GM12878 (cell line): ENCODE results near the gene CFAP97. TPM values are rescaled to one million over a fixed set of nuclear protein-coding genes. Genes with fewer than 3 reads are reported as not detected.

Experiments used
- ATAC-seq: fragments of 200-7000 bp; cut with Tn5 transposase; 3 replicates; pipeline ENCODE4 v1.9.1; 2020; ENCODE audit warnings: mild to moderate bottlenecking, moderate library complexity
- BruUV-seq: library from RNA; stranded (reverse); fragments of 400-500 nt; replicated peaks from 2 replicates; lab custom pipeline; 2021; lab: Mats Ljungman, UMichigan
- CTCF ChIA-PET: fragments of 300-600 bp; sonication (Branson Sonifier 250); formaldehyde crosslinking; extraction: SDS; loops from one replicate; lab custom pipeline; 2021; ENCODE audit warnings: inconsistent platforms; lab: Yijun Ruan, JAX
- POLR2A ChIA-PET: fragments of 350-600 bp; formaldehyde crosslinking; extraction: SDS; loops from one replicate; lab custom pipeline; 2021; ENCODE audit warnings: inconsistent platforms; lab: Charles Lee
- RAD21 ChIA-PET: fragments of 300-600 bp; sonication (Branson Sonifier 250); formaldehyde crosslinking; loops from one replicate; lab custom pipeline; 2023; ENCODE audit warnings: antibody characterized with exemption; ENCODE audit not compliant: unreplicated experiment; lab: Charles Lee
- SMC1A ChIA-PET: fragments of 300-600 bp; sonication (Branson Sonifier 250); formaldehyde crosslinking; loops from one replicate; lab custom pipeline; 2023; ENCODE audit not compliant: unreplicated experiment, uncharacterized antibody; lab: Charles Lee
- DNase-seq: peaks from one replicate; pipeline ENCODE4 v3.0.0-alpha.2; 2011; ENCODE audit warnings: low read depth, low spot score
- FAIRE-seq: peaks from 3 replicates; lab custom pipeline; 2011; peaks lifted over from hg19 to GRCh38; lab: Jason Lieb, UNC
- H2AFZ ChIP-seq: 2 replicates; pipeline ENCODE4 v1.6.0; 2011; ENCODE audit warnings: low read depth, low read length, control low read depth; ENCODE audit not compliant: control insufficient read depth
- H3K27ac ChIP-seq: 2 replicates; pipeline ENCODE4 v1.5.1; 2011; ENCODE audit warnings: control low read depth; ENCODE audit not compliant: control insufficient read depth, insufficient read depth
- H3K27me3 ChIP-seq, 2 experiments: replicated peaks in 1 of 2; 2 replicates each; pipeline versions ENCODE4 v1.6.0 to v1.6.1; 2011; ENCODE audit warnings: low read length in 1 of 2; ENCODE audit not compliant: control insufficient read depth in 2 of 2, insufficient read depth in 2 of 2
- H3K36me3 ChIP-seq, 2 experiments: 2 replicates each; pipeline ENCODE4 v1.5.1; 2011; ENCODE audit warnings: low read length in 1 of 2; ENCODE audit not compliant: control insufficient read depth in 2 of 2, insufficient read depth in 2 of 2
- H3K4me1 ChIP-seq: 2 replicates; pipeline ENCODE4 v1.6.1; 2011; ENCODE audit warnings: mild to moderate bottlenecking, low read length, moderate library complexity, mixed read lengths; ENCODE audit not compliant: control insufficient read depth, insufficient read depth
- H3K4me2 ChIP-seq: 2 replicates; pipeline ENCODE4 v1.6.0; 2011; ENCODE audit warnings: control low read depth; ENCODE audit not compliant: control insufficient read depth, insufficient read depth
- H3K4me3 ChIP-seq: fragments of 200-600 bp; sonication (generic); 2 replicates; pipeline ENCODE4 v1.5.1; 2016
- H3K79me2 ChIP-seq: 2 replicates; pipeline ENCODE4 v1.6.0; 2011; ENCODE audit warnings: low read length; ENCODE audit not compliant: control insufficient read depth, insufficient read depth
- H3K9ac ChIP-seq: 2 replicates; pipeline ENCODE4 v1.8.0; 2011; ENCODE audit warnings: low read length, control low read depth, mixed read lengths; ENCODE audit not compliant: control insufficient read depth, insufficient read depth
- H3K9me3 ChIP-seq: replicated peaks from 3 replicates; pipeline ENCODE4 v1.5.1; 2011; ENCODE audit warnings: mild to moderate bottlenecking, low read length; ENCODE audit not compliant: control insufficient read depth, insufficient read depth
- H4K20me1 ChIP-seq: 2 replicates; pipeline ENCODE4 v1.6.0; 2011; ENCODE audit not compliant: control insufficient read depth, insufficient read depth
- ASH2L ChIP-seq: fragments of 300-600, 200-600 bp; sonication (generic); IDR thresholded peaks from 2 replicates; pipeline ENCODE4 v1.6.1; 2017; ENCODE audit warnings: low read depth, mild to moderate bottlenecking, borderline replicate concordance
- ATF2 ChIP-seq: IDR thresholded peaks from 2 replicates; pipeline ENCODE4 v1.6.1; 2012; ENCODE audit warnings: low read length, inconsistent platforms
- ATF3 ChIP-seq: IDR thresholded peaks from 2 replicates; pipeline ENCODE4 v1.6.1; 2011; ENCODE audit warnings: low read depth, mild to moderate bottlenecking, low read length, moderate library complexity, borderline replicate concordance; ENCODE audit errors: extremely low read depth
- ATF7 ChIP-seq: fragments of 450-650 bp; IDR thresholded peaks from 2 replicates; pipeline ENCODE4 v1.6.1; 2016; ENCODE audit warnings: low read depth, mild to moderate bottlenecking
- CEBPB ChIP-seq, 2 experiments: fragments of 150-350 bp in 1 of 2; IDR thresholded peaks; 2 replicates each; pipeline ENCODE4 v1.6.1; 2012 to 2014; ENCODE audit warnings: low read depth in 2 of 2, low read length in 2 of 2, borderline replicate concordance in 1 of 2, inconsistent platforms in 1 of 2
- CTCF ChIP-seq, 3 experiments: IDR thresholded peaks in 2 of 3; conservative IDR thresholded peaks in 1 of 3; 2 replicates each; pipeline ENCODE4 v1.5.1; 2011; ENCODE audit warnings: low read depth in 3 of 3, low read length in 3 of 3, mild to moderate bottlenecking in 3 of 3, control low read depth in 2 of 3, moderate library complexity in 2 of 3, inconsistent platforms in 1 of 3, mixed read lengths in 1 of 3; ENCODE audit not compliant: control insufficient read depth in 2 of 3, insufficient read depth in 1 of 3; ENCODE audit errors: extremely low read depth in 1 of 3
- GABPA ChIP-seq: IDR thresholded peaks from 2 replicates; pipeline ENCODE4 v1.6.1; 2014; ENCODE audit warnings: antibody characterized with exemption, low read depth, mild to moderate bottlenecking, inconsistent platforms
- HCFC1 ChIP-seq: fragments of 150-350 bp; IDR thresholded peaks from 2 replicates; pipeline ENCODE4 v1.6.1; 2014; ENCODE audit warnings: low read length
- KDM1A ChIP-seq: fragments of 200-600 bp; sonication (generic); IDR thresholded peaks from 2 replicates; pipeline ENCODE4 v1.6.1; 2016; ENCODE audit warnings: borderline replicate concordance
- MTA2 ChIP-seq: fragments of 450-650 bp; IDR thresholded peaks from 2 replicates; pipeline ENCODE4 v1.6.1; 2016; ENCODE audit warnings: low read depth, mild to moderate bottlenecking, moderate library complexity
- MXI1 ChIP-seq: fragments of 150-350 bp; IDR thresholded peaks from 2 replicates; pipeline ENCODE4 v1.6.1; 2011; ENCODE audit warnings: low read depth, mild to moderate bottlenecking, inconsistent platforms, low read length, improper control_type of control experiment
- NR2C1 ChIP-seq: fragments of 450-650 bp; IDR thresholded peaks from 2 replicates; pipeline ENCODE4 v1.6.1; 2017; ENCODE audit warnings: antibody characterized with exemption, mild to moderate bottlenecking, moderate library complexity
- POU2F2 ChIP-seq: IDR thresholded peaks from 3 replicates; pipeline ENCODE4 v1.6.1; 2011; ENCODE audit warnings: low read depth, mild to moderate bottlenecking, low read length, borderline replicate concordance
- TBL1XR1 ChIP-seq: IDR thresholded peaks from 2 replicates; pipeline ENCODE4 v1.6.1; 2012; ENCODE audit warnings: low read depth, low read length, improper control_type of control experiment
- TCF7 ChIP-seq: IDR thresholded peaks from 2 replicates; pipeline ENCODE4 v1.6.1; 2014; ENCODE audit warnings: antibody characterized with exemption, borderline replicate concordance
- WGBS: methylation state at CpG from one replicate; pipeline ENCODE4 v1.1.6; 2016; ENCODE audit warnings: low lambda C conversion rate; ENCODE audit not compliant: insufficient replicate concordance, insufficient coverage; ENCODE audit errors: missing lambda C conversion rate; 5-methylcytosine and 5-hydroxymethylcytosine counted together
- in situ Hi-C: fragments of 300-500 bp; cut with MboI; formaldehyde crosslinking; loops from 9 replicates; pipeline ENCODE4 v1.14.3; 2018; ENCODE audit warnings: mixed read lengths
- intact Hi-C: fragments of 100-400 bp; cut with micrococcal nuclease; formaldehyde crosslinking; loops from one replicate; pipeline ENCODE4 v1.14.2; 2022; ENCODE audit not compliant: unreplicated experiment
- polyA plus RNA-seq, 11 experiments: library from polyadenylated mRNA; depleted of rRNA in 4 of 11; unstranded in 6 of 11; stranded (reverse) in 5 of 11; fragments of >200 nt; fragmentation: Nextera tagmentation in 4 of 11; fragmentation: Illumina TruSeq in 1 of 11; extraction: Ambion mirVana in 4 of 11; extraction: Trizol in 1 of 11; gene quantifications; 1 replicate in 1 of 11; 2 replicates in 10 of 11; pipeline versions ENCODE4 v1.2.1 to v1.2.3, GENCODE V29; 2011 to 2016; ENCODE audit warnings: inconsistent platforms in 2 of 11, missing spikeins in 2 of 11, low read depth in 1 of 11
- total RNA-seq, 4 experiments: library from RNA; depleted of rRNA in 3 of 4; stranded (reverse); fragments of >200 nt in 3 of 4; fragmentation: Illumina TruSeq in 1 of 4; extraction: Trizol in 1 of 4; gene quantifications; 2 replicates each; pipeline versions ENCODE4 v1.2.1 to v1.2.3, GENCODE V29; 2013 to 2021

Gene CFAP97
- total and polyA plus RNA-seq, 10 of the 15 experiments (the other 5 are each of a cell fraction or from before 2014, with no cell fraction given) = 26.4 to 62.7 (median 48.0) TPM

GRCh38 chr4:185194924-185195888 is 8.6 kb downstream of the CFAP97 start:
- FAIRE-seq (no peak), ATAC-seq (no peak), DNase-seq (no peak)
- CTCF ChIA-PET = interaction anchor here (0.9 to 4.3 kb wide), 2 partner anchors 10 to 11 kb away, joined by 3 to 21 read pairs; no protein-coding TSS in a partner anchor
- Histone ChIP-seq H2AFZ (no peak overlapping the region), H3K4me2 (no peak overlapping the region), H3K9ac (no peak overlapping the region), H3K27me3 (no peaks in the 10 kb centered on the region), H3K9me3 (no peaks in the 10 kb centered on the region), H3K36me3 (peaks cover 0 to 6% of the 10 kb centered on the region in 2 experiments; a peak in 1 of 4 replicates), H3K27ac (no peak overlapping the region), H3K79me2 (peaks cover 42% of the 10 kb centered on the region), H4K20me1 (no peaks in the 10 kb centered on the region), H3K4me3 (no peak overlapping the region), H3K4me1 (peaks cover 17% of the 10 kb centered on the region)
- RAD21 ChIA-PET = interaction anchor here (1.0 to 1.8 kb wide), 2 partner anchors 111 to 148 kb away, joined by 3 read pairs; no protein-coding TSS in a partner anchor
- POLR2A ChIA-PET = no interaction called here
- BruUV-seq = no TSS peak
- 81% methylated on average over 9 of the region's 9 CpGs for WGBS
- intact Hi-C loops (no loop called here), in situ Hi-C loops (no loop called here)
- SMC1A ChIA-PET = interaction anchor here (1.5 kb wide), 1 partner anchor 13 kb away, joined by 3 read pairs; no protein-coding TSS in a partner anchor
- TF ChIP-seq ATF2 (no peak), TCF7 (no peak), POU2F2 (no peak), NR2C1 (no peak), CTCF (IDR thresholded peaks at IDR 0.05 in 2 of 3, conservative IDR thresholded peaks at IDR 0.05 in 1 of 3; ENCODE audit: control insufficient read depth in 2 of 3, extremely low read depth in 1 of 3, insufficient read depth in 1 of 3, low read depth in 3 of 3, low read length in 3 of 3) (no peak), MTA2 (no peak), HCFC1 (no peak), GABPA (no peak), ATF7 (no peak), TBL1XR1 (no peak), KDM1A (no peak), ASH2L (no peak), MXI1 (no peak), ATF3 (no peak), CEBPB (IDR thresholded peaks at IDR 0.05; ENCODE audit: borderline replicate concordance in 1 of 2, low read depth in 2 of 2, low read length in 2 of 2) (no peak)
